ENCODE results near the gene SPRN.
A peak's percentile ranks its signal among the peaks of the same experiment; 100 is the strongest.
"Not testable (repeated sequence)": the region's sequence is repeated elsewhere in the genome, so short reads cannot be mapped to it uniquely, and the experiment has no call there.

The SPRN gene

DNA sequence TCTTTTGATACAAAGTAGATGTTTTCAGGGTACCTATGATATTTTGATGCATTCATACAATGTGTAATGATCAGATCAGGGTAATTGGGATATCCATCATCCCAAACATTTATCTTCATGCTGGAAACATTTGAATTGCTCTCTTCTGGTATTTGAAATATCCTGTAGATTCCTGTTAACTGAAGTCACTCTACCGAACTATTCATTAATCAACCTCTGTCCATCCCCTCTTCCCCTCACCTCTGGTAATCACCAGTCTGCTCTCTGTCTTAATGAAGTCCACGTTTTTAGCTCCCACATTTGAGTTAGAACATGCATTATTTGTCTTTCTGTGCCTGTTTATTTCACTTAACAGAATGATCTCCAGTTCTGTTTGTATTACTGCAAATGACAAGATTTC lies 19.2 kb downstream of the SPRN start:
- DNase-seq, result no peak

DNA sequence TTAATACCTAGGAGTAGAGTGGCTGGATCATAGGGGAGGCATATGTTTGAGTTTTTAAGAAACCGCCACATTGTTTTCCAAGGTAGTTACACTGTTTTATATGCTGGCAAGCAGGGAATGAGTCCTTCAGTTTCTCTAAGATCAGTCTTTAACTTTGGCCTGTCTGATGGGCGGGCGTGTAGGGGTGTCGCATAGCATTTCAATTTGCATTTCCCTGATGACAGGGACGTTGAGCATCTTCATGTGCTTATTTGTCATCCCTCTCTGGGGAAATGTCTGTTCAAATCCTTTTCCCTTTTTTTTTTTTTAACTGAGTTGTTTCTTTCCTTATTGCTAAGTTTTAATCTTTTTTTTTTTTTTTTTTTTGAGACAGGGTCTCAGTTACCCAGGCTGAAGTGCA lies 20.6 kb downstream of the SPRN start:
- no peak for DNase-seq

DNA sequence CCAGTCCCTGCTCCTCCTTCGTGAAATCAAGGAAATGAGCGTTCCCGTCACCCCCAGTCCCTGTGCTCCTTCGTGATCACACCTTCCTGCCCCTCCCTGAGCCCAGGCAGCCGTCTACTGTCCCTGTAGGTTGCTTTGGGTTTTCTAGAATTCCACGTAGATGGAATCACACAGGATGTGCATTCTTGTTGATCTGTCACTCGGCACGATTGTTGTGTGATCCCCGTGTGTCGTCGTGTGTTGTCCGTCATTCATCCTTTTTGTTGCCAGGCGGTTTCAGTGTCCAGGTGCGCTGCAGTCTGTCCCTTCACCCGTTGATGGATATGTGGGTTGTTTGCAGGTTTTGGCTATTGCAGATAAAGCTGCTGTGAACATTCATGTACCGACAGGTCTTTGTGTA lies 21.1 kb downstream of the SPRN start:
- DNase-seq, result no peak

GRCh38 chr10:133401981-133402725 lies 22.3 kb downstream of the SPRN start:
- DNase-seq, result no peak

DNA sequence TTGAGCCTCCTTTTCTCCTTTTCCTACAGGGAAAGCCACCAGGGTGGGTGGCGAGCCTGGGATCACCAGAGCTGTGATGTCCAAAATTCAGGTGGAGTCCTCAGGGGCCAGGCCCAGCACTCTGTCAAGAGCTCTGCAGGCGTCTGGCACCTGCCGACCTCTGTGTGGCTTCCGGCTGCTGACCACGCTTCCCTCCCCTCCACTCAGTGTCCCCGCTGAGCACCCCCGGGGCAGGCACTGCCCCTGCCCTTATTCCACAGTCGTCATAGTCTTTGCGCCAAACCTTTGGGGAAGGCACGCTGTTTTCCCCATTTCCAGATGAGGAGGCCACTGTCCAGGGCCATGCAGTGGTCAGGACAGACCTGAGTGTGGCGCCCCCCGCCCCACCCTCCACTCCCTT lies 22.9 kb downstream of the SPRN start:
- DNase-seq, result no peak

DNA sequence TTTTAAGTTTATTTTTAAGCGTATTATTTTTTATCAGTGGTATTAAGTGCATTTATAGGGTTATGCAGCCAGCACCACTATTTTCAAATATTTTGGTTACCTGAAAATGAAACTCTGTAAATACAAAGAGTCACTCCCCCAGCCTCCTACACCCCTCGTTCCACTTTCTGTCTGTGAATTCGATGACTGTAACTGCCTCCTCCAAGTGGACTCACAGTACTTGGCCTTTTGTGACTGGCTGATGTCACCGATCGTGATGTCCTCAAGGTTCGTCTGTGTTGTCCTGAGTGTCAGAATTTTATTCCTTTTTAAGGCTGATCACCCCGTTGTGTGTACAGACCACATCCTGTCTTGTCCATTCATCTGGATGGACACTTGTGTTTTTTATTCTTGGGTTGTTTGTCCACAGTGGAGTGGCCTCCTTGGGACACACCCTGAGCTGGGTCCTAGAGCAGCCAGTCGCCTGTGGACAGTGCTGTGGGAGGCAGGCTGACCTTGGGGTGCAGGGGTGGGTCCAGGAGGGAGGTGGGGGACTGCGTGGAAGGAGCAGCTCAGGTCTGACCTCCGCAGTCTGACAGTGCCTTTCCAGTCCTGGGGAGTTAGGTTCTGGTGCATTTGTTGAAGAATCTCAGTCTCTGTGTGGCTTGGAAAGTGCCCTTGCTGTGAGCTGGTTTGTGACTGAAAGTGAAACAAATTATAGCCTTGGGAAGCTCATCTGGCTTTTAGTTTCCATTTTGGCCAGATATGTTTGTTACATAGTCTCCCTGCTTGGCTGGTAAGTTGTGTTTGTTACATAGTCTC lies 23.6 kb downstream of the SPRN start:
- DNase-seq, result peak; percentile 49

- no peak for DNase-seq
Measured at GRCh38 chr10:133399123-133399601, 25.3 kb downstream of the SPRN start.

GRCh38 chr10:133397938-133398337 lies 26.5 kb downstream of the SPRN start:
- no peak for DNase-seq

- no peak for DNase-seq
Measured at GRCh38 chr10:133396035-133396624, 28.3 kb downstream of the SPRN start.

GRCh38 chr10:133394801-133395221 lies 29.6 kb downstream of the SPRN start:
- DNase-seq, result no peak

DNA sequence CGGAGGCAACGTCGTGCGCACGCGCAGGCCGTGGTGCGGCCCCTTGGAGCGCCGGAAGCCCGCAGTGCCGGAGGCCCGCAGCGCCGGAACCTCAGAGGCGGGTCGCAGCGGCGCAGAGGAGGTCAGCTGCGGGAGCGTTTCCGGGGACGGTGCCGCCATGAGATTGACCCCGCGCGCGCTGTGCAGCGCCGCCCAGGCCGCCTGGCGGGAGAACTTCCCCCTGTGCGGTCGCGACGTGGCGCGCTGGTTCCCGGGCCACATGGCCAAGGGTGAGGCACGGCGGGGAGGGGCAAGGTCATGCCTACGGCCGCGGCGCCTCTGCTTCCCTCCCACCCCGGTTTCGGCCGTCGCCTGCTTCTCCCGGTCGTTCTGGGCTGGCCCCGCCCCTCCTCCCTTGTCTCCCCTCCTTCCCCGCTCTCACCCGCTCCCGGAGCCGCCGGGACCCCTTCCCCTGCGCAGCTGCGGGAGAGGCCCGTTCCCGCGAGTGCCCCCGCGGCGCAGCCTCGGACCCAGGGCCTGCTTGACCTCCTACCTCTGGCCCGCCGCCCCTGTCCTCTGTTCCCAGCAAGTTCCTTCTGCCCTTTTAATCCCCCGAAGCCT lies 30.3 kb downstream of the SPRN start, which contains the start of gene MTG1:
Gene MTG1 (plus strand): TSS at position 94 of the 600 bp plus-strand sequence. CDS start 64 bp downstream, at position 158.
- DNase-seq, result peak; percentile 98

DNA sequence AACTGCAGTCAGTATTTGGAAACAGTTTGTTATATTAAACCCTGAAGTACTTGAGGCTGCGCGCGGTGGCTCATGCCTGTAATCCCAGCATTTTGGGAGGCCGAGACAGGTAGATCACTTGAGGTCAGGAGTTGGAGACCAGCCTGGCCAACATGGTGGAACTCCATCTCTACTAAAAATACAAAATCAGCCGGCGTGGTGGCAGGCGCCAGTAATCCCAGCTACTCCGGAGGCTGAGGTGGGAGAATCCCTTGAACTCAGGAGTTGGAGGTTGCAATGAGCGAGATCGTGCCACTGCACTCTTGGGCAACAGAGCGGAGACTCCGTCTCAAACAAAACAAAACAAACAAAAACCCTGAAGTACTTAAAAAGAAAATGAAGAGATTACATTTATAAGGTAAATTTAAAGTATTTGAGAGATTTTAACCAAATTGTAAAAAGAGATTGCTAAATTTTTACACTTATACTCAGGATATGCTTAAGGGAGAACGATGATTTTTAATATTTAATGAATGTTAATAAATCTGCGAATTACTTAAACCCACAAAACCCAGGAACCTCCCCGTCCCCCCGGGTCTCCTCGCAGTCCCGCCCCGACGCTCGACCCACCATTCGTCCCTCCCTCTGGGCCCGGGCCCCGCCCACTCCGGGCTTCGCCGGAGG lies 30.9 kb downstream of the SPRN start:
- DNase-seq, result no peak

DNA sequence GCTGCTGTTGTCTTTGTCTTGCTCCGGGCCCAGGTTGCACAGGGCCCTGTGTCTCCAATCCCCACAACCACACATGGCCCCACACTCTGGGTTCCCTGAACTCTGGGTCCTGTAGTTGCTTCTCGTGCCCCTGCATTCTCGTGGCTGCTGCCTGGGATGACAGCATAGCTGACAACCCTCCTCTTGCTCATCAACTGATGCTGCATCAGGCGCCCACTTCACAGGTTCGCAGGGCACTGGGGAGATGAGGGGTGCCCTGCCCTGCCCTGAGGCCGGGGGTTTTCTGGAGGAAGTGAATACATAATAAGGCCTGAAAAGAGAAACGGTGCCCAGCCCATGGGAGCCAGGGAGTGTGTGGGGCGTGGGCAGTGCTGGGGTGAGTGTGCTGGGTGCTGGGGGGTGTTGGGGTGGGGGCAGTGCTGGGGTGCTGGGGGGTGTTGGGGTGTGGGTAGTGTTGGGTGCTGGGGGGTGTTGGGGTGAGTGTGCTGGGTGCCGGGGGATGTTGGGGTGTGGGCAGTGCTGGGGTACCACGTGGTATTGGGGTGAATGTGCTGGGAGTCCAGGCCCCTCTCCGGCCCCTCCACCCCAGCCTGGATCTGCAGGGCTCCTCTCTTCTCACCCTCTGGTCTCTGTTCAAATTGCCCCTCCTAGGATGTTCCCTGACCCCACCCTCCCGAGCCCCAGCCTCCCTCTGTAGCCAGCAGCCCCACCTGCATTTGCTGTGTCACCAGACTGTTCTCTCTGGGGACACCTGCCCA lies 32.5 kb downstream of the SPRN start:
- DNase-seq, result no peak

DNA sequence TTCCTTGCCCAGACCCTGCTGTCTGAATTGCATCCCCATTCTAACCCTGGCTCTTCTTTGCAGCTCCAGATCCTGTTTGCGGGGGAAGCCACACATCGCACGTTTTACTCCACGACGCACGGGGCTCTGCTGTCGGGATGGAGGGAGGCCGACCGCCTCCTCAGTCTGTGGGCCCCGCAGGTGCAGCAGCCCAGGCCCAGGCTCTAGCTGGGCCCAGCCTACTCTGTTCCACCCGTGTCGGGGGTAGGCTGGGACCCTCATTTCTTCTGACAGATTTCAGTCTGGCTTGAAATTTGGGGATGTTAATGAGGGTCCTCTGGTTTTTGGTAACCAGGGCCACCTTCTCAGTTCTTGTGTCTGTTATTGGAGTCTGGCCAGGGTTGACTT lies 33.2 kb downstream of the SPRN start:
- no peak for DNase-seq

GRCh38 chr10:133390597-133391248 lies 33.7 kb downstream of the SPRN start:
- no peak for DNase-seq

DNA sequence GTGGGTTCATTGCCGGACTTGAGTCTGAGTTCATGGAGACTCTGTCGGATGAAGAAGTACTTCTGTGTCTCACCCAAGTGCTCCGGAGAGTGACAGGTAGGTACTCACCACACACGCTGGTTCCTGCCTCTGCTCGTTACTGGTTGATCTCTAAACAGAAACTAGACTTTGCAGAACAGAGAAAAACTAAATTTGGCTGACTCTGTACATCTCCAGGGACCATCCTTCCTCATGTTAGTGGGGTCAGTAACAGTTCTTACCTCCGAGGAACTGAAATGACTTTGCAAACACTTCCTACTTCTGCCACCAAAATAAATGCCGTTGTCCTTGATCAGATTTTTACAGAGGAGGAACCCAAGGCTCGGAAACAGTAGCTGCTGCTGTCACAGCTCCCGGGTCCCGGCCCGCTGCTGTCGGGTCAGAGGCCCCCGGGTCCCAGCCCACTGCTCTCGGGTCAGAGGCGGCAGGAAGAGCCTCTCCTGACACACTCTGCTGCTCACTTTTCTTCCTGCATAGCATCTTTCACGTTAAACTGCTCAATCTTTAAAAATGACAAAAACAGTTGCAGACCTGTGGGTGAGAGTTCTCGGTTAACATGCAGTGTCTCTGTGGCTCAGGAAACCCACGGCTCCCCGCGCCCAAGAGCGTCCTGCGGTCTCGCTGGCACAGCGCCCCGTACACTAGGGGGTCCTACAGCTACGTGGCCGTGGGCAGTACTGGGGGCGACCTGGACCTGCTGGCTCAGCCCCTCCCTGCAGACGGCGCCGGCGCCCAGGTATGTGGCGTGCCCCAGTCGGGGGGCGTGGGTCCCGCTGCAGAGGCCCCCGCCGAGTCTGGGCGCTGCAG lies 35.2 kb downstream of the SPRN start:
- DNase-seq, result peak; percentile 59

DNA sequence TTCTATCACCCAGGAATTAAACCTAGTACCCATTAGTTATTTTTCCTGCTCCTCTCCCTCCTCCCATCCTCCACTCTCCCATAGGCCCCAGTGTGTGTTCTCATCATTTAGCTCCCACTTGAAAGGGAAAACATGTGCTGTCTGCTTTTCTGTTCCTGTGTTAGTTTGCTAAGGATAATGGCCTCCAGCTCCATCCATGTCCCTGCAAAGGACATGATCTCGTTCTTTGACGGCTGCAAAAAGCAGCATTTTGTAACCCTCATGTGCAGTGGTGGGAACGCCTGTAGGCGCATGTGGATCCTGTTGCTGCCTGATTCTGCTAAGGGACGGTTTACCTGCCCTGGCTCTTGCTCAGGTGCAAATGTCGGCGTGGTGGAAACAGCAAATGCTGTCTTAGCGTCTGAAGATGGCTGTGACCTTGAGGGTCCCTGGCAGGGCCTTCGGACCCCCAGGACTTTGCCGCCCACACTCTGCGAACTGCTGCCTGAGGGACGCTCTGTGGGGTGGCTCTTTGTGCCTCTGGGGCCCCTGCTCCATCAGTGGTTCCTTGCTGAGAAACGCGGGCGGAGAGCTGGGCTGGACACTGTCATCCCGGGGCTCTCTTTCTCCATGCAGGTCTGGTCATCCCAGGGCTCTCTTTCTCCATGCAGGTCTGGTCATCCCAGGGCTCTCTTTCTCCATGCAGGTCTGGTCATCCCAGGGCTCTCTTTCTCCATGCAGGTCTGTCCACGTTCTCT lies 36.0 kb downstream of the SPRN start:
- no peak for DNase-seq

DNA sequence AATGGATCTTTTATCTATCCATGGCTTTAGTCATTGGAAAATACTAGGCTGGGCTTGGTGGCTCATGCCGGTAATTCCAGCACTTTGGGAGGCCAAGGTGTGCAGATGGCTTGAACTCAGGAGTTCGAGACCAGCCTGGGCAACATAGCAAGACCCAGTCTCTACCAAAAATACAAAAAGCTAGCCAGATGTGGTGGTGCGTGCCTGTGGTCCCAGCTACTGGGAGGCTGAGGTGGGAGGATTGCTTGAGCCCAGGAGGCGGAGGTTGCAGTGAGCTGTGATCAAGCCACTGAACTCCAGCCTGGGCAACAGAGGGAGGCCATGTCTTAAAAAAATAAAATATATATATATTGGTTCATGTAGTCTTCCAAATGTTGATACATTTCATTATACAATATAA lies 37.5 kb downstream of the SPRN start:
- not testable (repeated sequence) for DNase-seq

- DNase-seq, result no peak
Measured at GRCh38 chr10:133385214-133385613, 39.2 kb downstream of the SPRN start.

DNA sequence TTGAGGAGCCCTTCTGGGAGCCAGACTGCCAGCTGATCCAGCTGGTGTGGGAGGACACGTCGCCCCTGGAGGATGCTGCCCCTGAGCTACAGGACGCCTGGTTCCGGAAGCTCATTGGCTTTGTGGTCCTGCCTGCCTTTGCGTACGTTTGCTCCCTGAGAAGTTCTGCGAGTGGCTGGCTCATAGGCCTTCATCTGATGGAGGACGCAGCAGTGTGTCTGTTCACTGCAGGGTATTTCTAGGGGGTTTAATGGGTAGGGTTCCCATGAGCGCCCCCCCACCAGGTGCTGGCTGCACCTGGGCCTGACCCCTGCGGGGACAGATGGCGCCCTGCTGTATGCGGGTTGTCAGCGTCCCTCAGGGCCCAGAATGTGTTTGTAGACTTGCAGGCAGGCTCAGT lies 40.4 kb downstream of the SPRN start:
- no peak for DNase-seq
